Measurements from ENCODE around the gene CRAMP1.

The CRAMP1 gene

GRCh38 chr16:1657841-1658240, 45.7 kb downstream of the CRAMP1 start:
- no peak for TF ChIP-seq CTCF (conservative IDR thresholded peaks at IDR 0.05)
- H3K27ac ChIP-seq = no peak overlapping the region

GRCh38 chr16:1659031-1659430, 46.9 kb downstream of the CRAMP1 start:
- H3K27ac ChIP-seq = no peak overlapping the region
- no peak for TF ChIP-seq CTCF (conservative IDR thresholded peaks at IDR 0.05)

- no peak for TF ChIP-seq CTCF (conservative IDR thresholded peaks at IDR 0.05)
- H3K27ac ChIP-seq = no peak overlapping the region
Observed at GRCh38 chr16:1661826-1662225, 49.7 kb downstream of the CRAMP1 start.

- TF ChIP-seq CTCF (conservative IDR thresholded peaks at IDR 0.05) = no peak
- H3K27ac ChIP-seq = no peak overlapping the region
Observed at GRCh38 chr16:1662543-1662942, 50.4 kb downstream of the CRAMP1 start.

GRCh38 chr16:1665829-1666228, 53.7 kb downstream of the CRAMP1 start:
- TF ChIP-seq CTCF (conservative IDR thresholded peaks at IDR 0.05) = no peak
- H3K27ac ChIP-seq = no peak overlapping the region

GRCh38 chr16:1666316-1666715, 54.2 kb downstream of the CRAMP1 start:
- TF ChIP-seq CTCF (conservative IDR thresholded peaks at IDR 0.05) = no peak
- H3K27ac ChIP-seq = no peak overlapping the region

- no peak for TF ChIP-seq CTCF (conservative IDR thresholded peaks at IDR 0.05)
Observed at GRCh38 chr16:1667271-1667670, 55.1 kb downstream of the CRAMP1 start.

GRCh38 chr16:1667916-1668315, 55.8 kb downstream of the CRAMP1 start:
- no peak overlapping the region for H3K27ac ChIP-seq
- TF ChIP-seq CTCF (conservative IDR thresholded peaks at IDR 0.05) = no peak

More at GRCh38 chr16:1667271-1667670, 55.1 kb downstream of the CRAMP1 start:
- no peak overlapping the region for H3K27ac ChIP-seq

Measured in VCaP (cell line).